ENCODE data around the gene DGKA.

GRCh38 chr12:55983232-55983842, 52.4 kb downstream of the DGKA start:
- TF ChIP-seq, protein P1, sequence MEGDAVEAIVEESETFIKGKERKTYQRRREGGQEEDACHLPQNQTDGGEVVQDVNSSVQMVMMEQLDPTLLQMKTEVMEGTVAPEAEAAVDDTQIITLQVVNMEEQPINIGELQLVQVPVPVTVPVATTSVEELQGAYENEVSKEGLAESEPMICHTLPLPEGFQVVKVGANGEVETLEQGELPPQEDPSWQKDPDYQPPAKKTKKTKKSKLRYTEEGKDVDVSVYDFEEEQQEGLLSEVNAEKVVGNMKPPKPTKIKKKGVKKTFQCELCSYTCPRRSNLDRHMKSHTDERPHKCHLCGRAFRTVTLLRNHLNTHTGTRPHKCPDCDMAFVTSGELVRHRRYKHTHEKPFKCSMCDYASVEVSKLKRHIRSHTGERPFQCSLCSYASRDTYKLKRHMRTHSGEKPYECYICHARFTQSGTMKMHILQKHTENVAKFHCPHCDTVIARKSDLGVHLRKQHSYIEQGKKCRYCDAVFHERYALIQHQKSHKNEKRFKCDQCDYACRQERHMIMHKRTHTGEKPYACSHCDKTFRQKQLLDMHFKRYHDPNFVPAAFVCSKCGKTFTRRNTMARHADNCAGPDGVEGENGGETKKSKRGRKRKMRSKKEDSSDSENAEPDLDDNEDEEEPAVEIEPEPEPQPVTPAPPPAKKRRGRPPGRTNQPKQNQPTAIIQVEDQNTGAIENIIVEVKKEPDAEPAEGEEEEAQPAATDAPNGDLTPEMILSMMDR (IDR thresholded peaks at IDR 0.05; ENCODE audit: insufficient read depth, low read depth, low read length): no peak
- no peak for TF ChIP-seq EZH2 (IDR thresholded peaks at IDR 0.05; ENCODE audit: insufficient read depth, low read length)
